Measurements from ENCODE around the gene ICAM3.

- TF ChIP-seq ELF4 (IDR thresholded peaks at IDR 0.05), result no peak
- no peak for TF ChIP-seq PKNOX1 (IDR thresholded peaks at IDR 0.05)
- TF ChIP-seq ARNT (IDR thresholded peaks at IDR 0.05), result no peak
- TF ChIP-seq FOXM1 (IDR thresholded peaks at IDR 0.05; ENCODE audit: borderline replicate concordance), result no peak
- TF ChIP-seq LEF1 (IDR thresholded peaks at IDR 0.05; ENCODE audit: borderline replicate concordance), result no peak
- no peak for TF ChIP-seq SUZ12 (IDR thresholded peaks at IDR 0.05)
- no peak for TF ChIP-seq NFRKB (IDR thresholded peaks at IDR 0.05)
- TF ChIP-seq SP1 (IDR thresholded peaks at IDR 0.05), result no peak
- no peak for TF ChIP-seq ZNF384 (IDR thresholded peaks at IDR 0.05)
- no peak for TF ChIP-seq TARDBP (IDR thresholded peaks at IDR 0.05)
Measured at GRCh38 chr19:10295305-10295846, 44.0 kb downstream of the ICAM3 start.

All from HEK293T (cell line).